Esophagus muscularis mucosa (tissue), 4 donors: ENCODE results near the gene SALL2.

Source experiments
- EP300 ChIP-seq: sonication (generic); formaldehyde crosslinking; IDR thresholded peaks from one replicate; pipeline ENCODE4 v1.6.1; 2017; ENCODE audit warnings: antibody characterized with exemption
- POLR2A ChIP-seq: fragments of 450-650 bp; IDR thresholded peaks from one replicate; pipeline ENCODE4 v1.6.1; 2017; ENCODE audit warnings: antibody characterized with exemption, moderate library complexity, mild to moderate bottlenecking, low read depth
- TF ChIP-seq, protein P1 (sequence below), 3 experiments: fragments of 200-600 bp in 2 of 3; fragments of 450-650 bp in 1 of 3; sonication (generic) in 2 of 3; IDR thresholded peaks; one replicate each; pipeline ENCODE4 v1.5.1; 2017 to 2019; ENCODE audit warnings: antibody characterized with exemption in 3 of 3, mild to moderate bottlenecking in 2 of 3, moderate library complexity in 1 of 3

DNA sequence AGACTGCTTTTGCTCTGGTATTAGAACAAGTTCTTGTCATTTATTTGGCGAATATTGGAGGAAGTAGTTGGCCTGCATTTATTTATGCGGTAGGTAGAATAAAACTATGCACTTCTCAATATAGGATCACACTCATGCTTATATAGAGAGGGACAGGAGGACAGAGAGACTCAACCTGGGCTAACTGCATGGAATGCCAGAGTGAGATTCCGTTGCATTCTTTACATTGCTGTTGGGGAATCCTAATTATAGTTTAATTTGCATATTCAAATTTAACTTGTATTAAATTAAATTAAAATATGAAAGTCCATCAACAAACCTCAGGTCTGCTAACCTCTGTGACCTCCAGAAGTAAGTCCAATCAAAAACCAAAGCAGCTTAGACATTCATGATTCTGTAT is 27.1 kb upstream of the SALL2 start:
- TF ChIP-seq, protein P1, sequence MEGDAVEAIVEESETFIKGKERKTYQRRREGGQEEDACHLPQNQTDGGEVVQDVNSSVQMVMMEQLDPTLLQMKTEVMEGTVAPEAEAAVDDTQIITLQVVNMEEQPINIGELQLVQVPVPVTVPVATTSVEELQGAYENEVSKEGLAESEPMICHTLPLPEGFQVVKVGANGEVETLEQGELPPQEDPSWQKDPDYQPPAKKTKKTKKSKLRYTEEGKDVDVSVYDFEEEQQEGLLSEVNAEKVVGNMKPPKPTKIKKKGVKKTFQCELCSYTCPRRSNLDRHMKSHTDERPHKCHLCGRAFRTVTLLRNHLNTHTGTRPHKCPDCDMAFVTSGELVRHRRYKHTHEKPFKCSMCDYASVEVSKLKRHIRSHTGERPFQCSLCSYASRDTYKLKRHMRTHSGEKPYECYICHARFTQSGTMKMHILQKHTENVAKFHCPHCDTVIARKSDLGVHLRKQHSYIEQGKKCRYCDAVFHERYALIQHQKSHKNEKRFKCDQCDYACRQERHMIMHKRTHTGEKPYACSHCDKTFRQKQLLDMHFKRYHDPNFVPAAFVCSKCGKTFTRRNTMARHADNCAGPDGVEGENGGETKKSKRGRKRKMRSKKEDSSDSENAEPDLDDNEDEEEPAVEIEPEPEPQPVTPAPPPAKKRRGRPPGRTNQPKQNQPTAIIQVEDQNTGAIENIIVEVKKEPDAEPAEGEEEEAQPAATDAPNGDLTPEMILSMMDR (IDR thresholded peaks at IDR 0.05): no peak
- no peak for TF ChIP-seq POLR2A
- no peak for TF ChIP-seq EP300
